Suprapubic skin (tissue), 4 donors: ENCODE data around the gene UBE2G1. TPM values are rescaled to one million over a fixed set of nuclear protein-coding genes. Genes with fewer than 3 reads are reported as not detected.
A peak's percentile ranks its signal among the peaks of the same experiment; 100 is the strongest.

Experiments used
- DNase-seq, 2 donors: peaks; one replicate each; pipeline ENCODE4 v3.0.0-alpha.2; 2019; ENCODE audit warnings: low spot score in 2 of 2
- H3K27ac ChIP-seq: fragments of 200-600 bp; sonication (generic); one replicate; pipeline ENCODE4 v1.5.1; 2019
- H3K27me3 ChIP-seq: fragments of 200-600 bp; sonication (generic); one replicate; pipeline ENCODE4 v1.5.1; 2019
- H3K36me3 ChIP-seq: fragments of 200-600 bp; sonication (generic); one replicate; pipeline ENCODE4 v1.5.1; 2019
- H3K4me1 ChIP-seq: fragments of 200-600 bp; sonication (generic); one replicate; pipeline ENCODE4 v1.5.1; 2019
- H3K4me3 ChIP-seq: fragments of 200-600 bp; sonication (generic); one replicate; pipeline ENCODE4 v1.5.1; 2019; ENCODE audit warnings: mild to moderate bottlenecking
- H3K9me3 ChIP-seq: fragments of 200-600 bp; sonication (generic); one replicate; pipeline ENCODE4 v1.5.1; 2019
- EP300 ChIP-seq: sonication (generic); formaldehyde crosslinking; IDR thresholded peaks from one replicate; pipeline ENCODE4 v1.6.1; 2017; ENCODE audit warnings: antibody characterized with exemption
- POLR2A ChIP-seq, 2 donors: fragments of 450-650 bp; IDR thresholded peaks; one replicate each; pipeline ENCODE4 v1.6.1; 2017; ENCODE audit warnings: antibody characterized with exemption in 2 of 2, mild to moderate bottlenecking in 2 of 2, moderate library complexity in 2 of 2
- POLR2AphosphoS5 ChIP-seq, 3 donors: sonication (generic); formaldehyde crosslinking; IDR thresholded peaks; one replicate each; pipeline ENCODE4 v1.6.1; 2017; ENCODE audit warnings: antibody characterized with exemption in 3 of 3
- WGBS: methylation state at CpG from one replicate; pipeline ENCODE4 v1.1.5; 2018; 5-methylcytosine and 5-hydroxymethylcytosine counted together
- total RNA-seq, 4 donors: library from RNA; depleted of rRNA; stranded (reverse); fragments of >200 nt; gene quantifications; one replicate each; pipeline ENCODE4 v1.1.0, GENCODE V29; 2016
- TF ChIP-seq, protein P1 (sequence below), 2 donors: fragments of 200-600 bp in 1 of 2; fragments of 450-650 bp in 1 of 2; sonication (generic) in 1 of 2; IDR thresholded peaks; one replicate each; pipeline ENCODE4 v1.5.1; 2016 to 2019; ENCODE audit warnings: antibody characterized with exemption in 2 of 2, mild to moderate bottlenecking in 1 of 2, moderate library complexity in 1 of 2

Gene UBE2G1
- total RNA-seq, 4 donors from 2014 or later = 53.4 to 75.4 (median 67.4) TPM

DNA sequence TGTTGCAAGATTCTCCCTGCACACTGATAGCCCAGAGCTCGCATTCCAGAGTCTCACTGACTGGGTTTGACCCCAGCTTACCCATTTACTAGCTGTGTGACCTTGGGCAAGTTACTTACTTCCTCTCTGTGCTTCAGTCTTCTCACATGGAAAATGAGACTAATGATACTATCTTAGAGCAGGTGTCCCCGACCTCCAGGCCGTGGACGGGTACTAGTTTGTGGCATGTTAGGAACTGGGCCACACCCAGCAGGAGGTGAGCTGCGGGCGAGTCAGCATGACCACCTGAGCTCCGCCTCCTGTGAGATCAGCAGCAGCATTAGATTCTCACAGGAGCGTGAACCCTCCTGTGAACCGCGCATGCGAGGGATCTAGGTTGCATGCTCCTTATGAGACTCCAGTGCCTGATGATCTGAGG, 118.5 kb downstream of the UBE2G1 start:
- Histone ChIP-seq H3K27ac (peak overlapping the region; percentile 73), H3K27me3 (no peaks in the 10 kb centered on the region), H3K36me3 (no peaks in the 10 kb centered on the region), H3K9me3 (no peaks in the 10 kb centered on the region), H3K4me3 (no peak overlapping the region), H3K4me1 (peaks cover 26% of the 10 kb centered on the region)
- TF ChIP-seq EP300 = no peak
- TF ChIP-seq, protein P1, sequence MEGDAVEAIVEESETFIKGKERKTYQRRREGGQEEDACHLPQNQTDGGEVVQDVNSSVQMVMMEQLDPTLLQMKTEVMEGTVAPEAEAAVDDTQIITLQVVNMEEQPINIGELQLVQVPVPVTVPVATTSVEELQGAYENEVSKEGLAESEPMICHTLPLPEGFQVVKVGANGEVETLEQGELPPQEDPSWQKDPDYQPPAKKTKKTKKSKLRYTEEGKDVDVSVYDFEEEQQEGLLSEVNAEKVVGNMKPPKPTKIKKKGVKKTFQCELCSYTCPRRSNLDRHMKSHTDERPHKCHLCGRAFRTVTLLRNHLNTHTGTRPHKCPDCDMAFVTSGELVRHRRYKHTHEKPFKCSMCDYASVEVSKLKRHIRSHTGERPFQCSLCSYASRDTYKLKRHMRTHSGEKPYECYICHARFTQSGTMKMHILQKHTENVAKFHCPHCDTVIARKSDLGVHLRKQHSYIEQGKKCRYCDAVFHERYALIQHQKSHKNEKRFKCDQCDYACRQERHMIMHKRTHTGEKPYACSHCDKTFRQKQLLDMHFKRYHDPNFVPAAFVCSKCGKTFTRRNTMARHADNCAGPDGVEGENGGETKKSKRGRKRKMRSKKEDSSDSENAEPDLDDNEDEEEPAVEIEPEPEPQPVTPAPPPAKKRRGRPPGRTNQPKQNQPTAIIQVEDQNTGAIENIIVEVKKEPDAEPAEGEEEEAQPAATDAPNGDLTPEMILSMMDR (IDR thresholded peaks at IDR 0.05) = no peak
- TF ChIP-seq POLR2AphosphoS5 (IDR thresholded peaks at IDR 0.05) = no peak
- no peak for TF ChIP-seq POLR2A (IDR thresholded peaks at IDR 0.05)
- WGBS = 75% methylated on average over 7 of the region's 11 CpGs
- DNase-seq = no peak

DNA sequence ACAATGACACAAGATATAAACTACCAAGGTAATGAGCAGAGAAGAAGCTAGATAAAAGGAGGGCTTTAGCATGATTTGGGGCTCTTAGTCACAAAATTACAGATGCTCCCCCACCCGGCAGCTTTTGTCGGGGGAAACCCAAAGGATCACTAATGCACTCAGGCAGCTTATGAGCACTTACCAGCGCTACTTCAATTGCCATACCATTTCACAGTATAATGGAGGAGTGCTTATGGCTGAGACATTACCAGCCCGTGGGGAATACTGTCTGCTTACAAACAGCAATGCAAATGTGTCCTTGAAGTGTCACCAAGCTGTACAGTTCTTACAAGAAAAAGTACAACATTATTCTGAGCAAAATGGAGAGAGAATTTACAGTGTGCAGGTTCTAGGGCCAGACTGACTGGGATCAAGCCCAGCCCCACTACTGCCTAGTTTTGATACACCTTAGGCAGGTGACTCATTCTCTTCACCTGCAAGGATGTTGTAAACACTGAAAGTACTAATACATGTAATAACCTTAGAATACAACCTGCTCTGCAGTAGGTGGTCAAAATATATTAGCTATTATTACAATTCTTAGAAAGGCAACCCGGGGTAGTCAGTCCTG, 119.0 kb downstream of the UBE2G1 start:
- 66% methylated on average over 5 of the region's 5 CpGs for WGBS
- TF ChIP-seq POLR2AphosphoS5 (IDR thresholded peaks at IDR 0.05) = no peak
- TF ChIP-seq POLR2A (IDR thresholded peaks at IDR 0.05) = no peak
- TF ChIP-seq EP300 = no peak
- TF ChIP-seq, protein P1 (IDR thresholded peaks at IDR 0.05) = no peak
- H3K9me3 ChIP-seq = no peaks in the 10 kb centered on the region
- no peak overlapping the region for H3K4me3 ChIP-seq
- H3K4me1 ChIP-seq = peaks cover 26% of the 10 kb centered on the region
- H3K27me3 ChIP-seq = no peaks in the 10 kb centered on the region
- peaks cover 2% of the 10 kb centered on the region for H3K36me3 ChIP-seq
- peak overlapping the region; percentile 73 for H3K27ac ChIP-seq
- no peak for DNase-seq

DNA sequence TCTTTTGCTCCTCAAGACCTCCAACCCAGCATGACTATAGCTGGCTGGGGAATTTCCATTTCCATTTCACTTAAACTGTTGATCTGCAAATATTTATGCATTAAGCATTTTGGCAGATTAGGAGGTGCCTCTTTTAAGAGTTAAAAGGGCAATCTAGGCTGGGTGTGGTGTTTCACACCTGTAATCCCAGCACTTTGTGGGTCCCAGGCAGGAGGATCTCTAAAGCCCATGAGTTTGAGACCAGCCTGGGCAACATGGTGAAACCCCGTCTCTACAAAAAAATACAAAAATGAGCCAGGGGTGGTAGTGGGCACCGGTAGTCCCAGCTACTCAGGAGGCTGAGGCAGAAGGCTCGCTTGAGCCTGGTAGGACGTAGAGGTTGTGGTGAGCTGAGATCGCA, 119.8 kb downstream of the UBE2G1 start:
- peaks cover 9% of the 10 kb centered on the region for H3K36me3 ChIP-seq
- peaks cover 26% of the 10 kb centered on the region for H3K4me1 ChIP-seq
- WGBS = 99% methylated on average over 5 of the region's 5 CpGs
- H3K4me3 ChIP-seq = no peak overlapping the region
- H3K9me3 ChIP-seq = no peaks in the 10 kb centered on the region
- TF ChIP-seq POLR2A (IDR thresholded peaks at IDR 0.05) (no peak), EP300 (no peak), POLR2AphosphoS5 (IDR thresholded peaks at IDR 0.05) (no peak)
- TF ChIP-seq, protein P1 (IDR thresholded peaks at IDR 0.05) = no peak
- no peak overlapping the region for H3K27ac ChIP-seq
- no peaks in the 10 kb centered on the region for H3K27me3 ChIP-seq
- no peak for DNase-seq

DNA sequence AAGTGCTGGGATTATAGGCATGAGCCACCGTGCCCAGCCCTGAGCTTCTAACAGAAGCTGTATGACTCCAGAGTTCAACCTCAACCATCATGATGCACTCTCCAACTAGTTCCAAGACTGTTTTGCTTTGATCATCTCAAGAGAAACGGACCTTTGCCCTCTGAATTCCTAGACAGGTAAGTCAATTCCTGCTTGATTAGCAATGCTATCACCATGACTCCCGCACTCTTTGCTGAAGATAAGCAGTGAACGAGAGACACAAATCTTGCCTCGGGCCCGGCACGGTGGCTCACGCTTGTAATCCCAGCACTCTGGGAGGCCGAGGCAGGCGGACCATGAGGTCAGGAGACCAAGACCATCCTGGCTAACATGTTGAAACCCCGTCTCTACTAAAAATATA, 124.9 kb downstream of the UBE2G1 start:
- no peak for TF ChIP-seq POLR2A (IDR thresholded peaks at IDR 0.05)
- no peak for TF ChIP-seq POLR2AphosphoS5 (IDR thresholded peaks at IDR 0.05)
- TF ChIP-seq, protein P1 (IDR thresholded peaks at IDR 0.05) = no peak
- TF ChIP-seq EP300 = no peak
- 97% methylated on average over 11 of the region's 11 CpGs for WGBS
- H3K27me3 ChIP-seq = no peaks in the 10 kb centered on the region
- no peak overlapping the region for H3K27ac ChIP-seq
- no peak overlapping the region for H3K4me3 ChIP-seq
- H3K36me3 ChIP-seq = peaks cover 39% of the 10 kb centered on the region
- no peak for DNase-seq
- no peaks in the 10 kb centered on the region for H3K9me3 ChIP-seq
- H3K4me1 ChIP-seq = no peaks in the 10 kb centered on the region

DNA sequence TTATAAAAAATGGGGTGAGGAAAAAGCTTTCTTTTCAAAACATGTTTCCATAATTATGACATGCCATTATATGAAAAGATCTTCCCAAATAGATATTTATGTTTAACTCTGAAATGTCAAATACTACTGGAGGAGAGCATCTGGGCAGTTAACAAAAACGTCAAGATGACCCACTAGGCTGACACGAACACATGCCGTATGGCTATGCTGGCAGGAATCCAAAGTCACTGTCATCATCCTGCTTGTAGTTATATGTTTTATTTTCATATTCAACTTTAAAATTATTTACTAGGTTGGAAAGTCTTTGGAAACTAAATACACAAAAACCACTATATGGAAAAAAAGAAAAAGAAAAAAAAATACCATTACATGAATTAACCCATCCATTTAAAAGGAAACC, 130.0 kb downstream of the UBE2G1 start:
- Histone ChIP-seq H3K27me3 (no peaks in the 10 kb centered on the region), H3K4me3 (no peak overlapping the region), H3K4me1 (peaks cover 7% of the 10 kb centered on the region), H3K27ac (no peak overlapping the region), H3K36me3 (peaks cover 49% of the 10 kb centered on the region), H3K9me3 (no peaks in the 10 kb centered on the region)
- DNase-seq = no peak
- WGBS = 41% methylated on average over 3 of the region's 3 CpGs
- TF ChIP-seq POLR2A (IDR thresholded peaks at IDR 0.05) (no peak), EP300 (no peak), POLR2AphosphoS5 (IDR thresholded peaks at IDR 0.05) (no peak)
- TF ChIP-seq, protein P1 (IDR thresholded peaks at IDR 0.05) = no peak
